Activated CD8-positive, alpha-beta memory T cell treated with anti-CD3 and anti-CD28 coated beads, Interleukin-2, amount 10 ng/mL, durations not matched to agents 7 days and 5 days (primary cell): ENCODE results near the gene SPATA31C2. TPM values are rescaled to one million over a fixed set of nuclear protein-coding genes. Genes with fewer than 3 reads are reported as not detected.
"Not testable (repeated sequence)": the region's sequence is repeated elsewhere in the genome, so short reads cannot be mapped to it uniquely, and the experiment has no call there.

ENCODE experiments used
- ATAC-seq: fragments of 150-1000 bp; cut with Tn5 transposase; one replicate; pipeline ENCODE4 v1.10.0; 2021; ENCODE audit warnings: moderate library complexity
- CTCF ChIA-PET: fragments of 350-600 bp; sonication (Branson Sonifier 250); formaldehyde crosslinking; loops from one replicate; lab custom pipeline; 2021; ENCODE audit warnings: antibody characterized with exemption; lab: Charles Lee
- DNase-seq: peaks from one replicate; pipeline ENCODE4 v3.0.0-alpha.2; 2020
- H3K27ac Mint-ChIP-seq: one replicate; pipeline ENCODE4 v1.8.0; 2021; ENCODE audit warnings: mild to moderate bottlenecking, mixed read lengths
- H3K27me3 Mint-ChIP-seq: one replicate; pipeline ENCODE4 v1.8.0; 2021; ENCODE audit warnings: mixed read lengths
- H3K36me3 Mint-ChIP-seq: one replicate; pipeline ENCODE4 v1.8.0; 2021; ENCODE audit warnings: mild to moderate bottlenecking, mixed read lengths
- H3K4me1 Mint-ChIP-seq: one replicate; pipeline ENCODE4 v1.8.0; 2021; ENCODE audit warnings: mixed read lengths
- H3K4me3 Mint-ChIP-seq: one replicate; pipeline ENCODE4 v1.8.0; 2021; ENCODE audit warnings: mild to moderate bottlenecking, moderate library complexity, mixed read lengths
- H3K9me3 Mint-ChIP-seq: one replicate; pipeline ENCODE4 v1.8.0; 2022; ENCODE audit warnings: low read depth, mixed read lengths
- total RNA-seq, 2 experiments: library from RNA; stranded (reverse); gene quantifications; one replicate each; pipeline ENCODE4 v1.2.3, GENCODE V29; 2021

SPATA31C2 gene
- total RNA-seq, 2 experiments from 2014 or later = not detected

GRCh38 chr9:88168564-88168963, 30.3 kb upstream of the SPATA31C2 start:
- Mint-ChIP-seq H3K9me3 (peaks cover 2% of the 10 kb centered on the region), H3K36me3 (no peaks in the 10 kb centered on the region), H3K27ac (no peak overlapping the region), H3K4me1 (no peaks in the 10 kb centered on the region), H3K4me3 (no peak overlapping the region), H3K27me3 (peaks cover 13% of the 10 kb centered on the region)
- CTCF ChIA-PET = no interaction called here
- ATAC-seq (no peak), DNase-seq (no peak)

- Mint-ChIP-seq H3K9me3 (peaks cover 2% of the 10 kb centered on the region), H3K36me3 (no peaks in the 10 kb centered on the region), H3K27ac (no peak overlapping the region), H3K4me1 (no peaks in the 10 kb centered on the region), H3K27me3 (peaks cover 13% of the 10 kb centered on the region), H3K4me3 (no peak overlapping the region)
- CTCF ChIA-PET = no interaction called here
- DNase-seq = no peak
- ATAC-seq = no peak
Observed at GRCh38 chr9:88166660-88167059, 28.4 kb upstream of the SPATA31C2 start.

GRCh38 chr9:88164850-88165249, 26.6 kb upstream of the SPATA31C2 start:
- peaks cover 24% of the 10 kb centered on the region for H3K27me3 Mint-ChIP-seq
- H3K36me3 Mint-ChIP-seq = no peaks in the 10 kb centered on the region
- CTCF ChIA-PET = no interaction called here
- H3K27ac Mint-ChIP-seq = no peak overlapping the region
- DNase-seq = no peak
- no peak for ATAC-seq
- H3K9me3 Mint-ChIP-seq = peaks cover 2% of the 10 kb centered on the region
- H3K4me3 Mint-ChIP-seq = no peak overlapping the region
- no peaks in the 10 kb centered on the region for H3K4me1 Mint-ChIP-seq

GRCh38 chr9:88161144-88161543, 22.9 kb upstream of the SPATA31C2 start:
- H3K36me3 Mint-ChIP-seq = no peaks in the 10 kb centered on the region
- H3K27me3 Mint-ChIP-seq = peaks cover 35% of the 10 kb centered on the region
- no peak overlapping the region for H3K27ac Mint-ChIP-seq
- no peak for DNase-seq
- ATAC-seq = no peak
- H3K4me1 Mint-ChIP-seq = no peaks in the 10 kb centered on the region
- no peak overlapping the region for H3K4me3 Mint-ChIP-seq
- H3K9me3 Mint-ChIP-seq = no peaks in the 10 kb centered on the region
- CTCF ChIA-PET = no interaction called here

- ATAC-seq = no peak
- H3K4me3 Mint-ChIP-seq = no peak overlapping the region
- no peak overlapping the region for H3K27ac Mint-ChIP-seq
- no peak for DNase-seq
- H3K4me1 Mint-ChIP-seq = no peaks in the 10 kb centered on the region
- no peaks in the 10 kb centered on the region for H3K36me3 Mint-ChIP-seq
- H3K9me3 Mint-ChIP-seq = no peaks in the 10 kb centered on the region
- H3K27me3 Mint-ChIP-seq = peaks cover 52% of the 10 kb centered on the region
- CTCF ChIA-PET = no interaction called here
Observed at GRCh38 chr9:88143957-88144625, 5.8 kb upstream of the SPATA31C2 start.

- H3K27ac Mint-ChIP-seq = no peak overlapping the region
- ATAC-seq (no peak), DNase-seq (no peak)
- no peaks in the 10 kb centered on the region for H3K4me1 Mint-ChIP-seq
- CTCF ChIA-PET = no interaction called here
- H3K36me3 Mint-ChIP-seq = no peaks in the 10 kb centered on the region
- H3K9me3 Mint-ChIP-seq = no peaks in the 10 kb centered on the region
- H3K27me3 Mint-ChIP-seq = peaks cover 48% of the 10 kb centered on the region
- no peak overlapping the region for H3K4me3 Mint-ChIP-seq
Observed at GRCh38 chr9:88143179-88143578, 4.9 kb upstream of the SPATA31C2 start.

- CTCF ChIA-PET, H3K27me3 Mint-ChIP-seq, H3K36me3 Mint-ChIP-seq, H3K4me3 Mint-ChIP-seq, ATAC-seq, H3K9me3 Mint-ChIP-seq, H3K27ac Mint-ChIP-seq, DNase-seq, H3K4me1 Mint-ChIP-seq: not testable (repeated sequence)
Observed at GRCh38 chr9:88133552-88133951, 4.7 kb downstream of the SPATA31C2 start.

- ATAC-seq, H3K4me3 Mint-ChIP-seq, CTCF ChIA-PET, H3K27ac Mint-ChIP-seq, H3K27me3 Mint-ChIP-seq, H3K9me3 Mint-ChIP-seq, H3K4me1 Mint-ChIP-seq, H3K36me3 Mint-ChIP-seq: not testable (repeated sequence)
- DNase-seq = peak; percentile 70
Observed at GRCh38 chr9:88129556-88129955, 8.7 kb downstream of the SPATA31C2 start.

- CTCF ChIA-PET, ATAC-seq, H3K27me3 Mint-ChIP-seq, H3K36me3 Mint-ChIP-seq, H3K4me1 Mint-ChIP-seq, H3K27ac Mint-ChIP-seq, H3K4me3 Mint-ChIP-seq, DNase-seq, H3K9me3 Mint-ChIP-seq: not testable (repeated sequence)
Observed at GRCh38 chr9:88127700-88128300, 10.5 kb downstream of the SPATA31C2 start.

GRCh38 chr9:88123413-88123812, 14.9 kb downstream of the SPATA31C2 start:
- H3K27ac Mint-ChIP-seq, ATAC-seq, H3K4me3 Mint-ChIP-seq, H3K27me3 Mint-ChIP-seq, H3K36me3 Mint-ChIP-seq, H3K9me3 Mint-ChIP-seq, DNase-seq, CTCF ChIA-PET, H3K4me1 Mint-ChIP-seq: not testable (repeated sequence)

- H3K27me3 Mint-ChIP-seq, ATAC-seq, CTCF ChIA-PET, H3K36me3 Mint-ChIP-seq, H3K27ac Mint-ChIP-seq, H3K9me3 Mint-ChIP-seq, DNase-seq, H3K4me3 Mint-ChIP-seq, H3K4me1 Mint-ChIP-seq: not testable (repeated sequence)
Observed at GRCh38 chr9:88118121-88118520, 20.2 kb downstream of the SPATA31C2 start.

- CTCF ChIA-PET, ATAC-seq, H3K27me3 Mint-ChIP-seq, H3K9me3 Mint-ChIP-seq, DNase-seq, H3K4me3 Mint-ChIP-seq, H3K36me3 Mint-ChIP-seq, H3K4me1 Mint-ChIP-seq, H3K27ac Mint-ChIP-seq: not testable (repeated sequence)
Observed at GRCh38 chr9:88114968-88115612, 23.2 kb downstream of the SPATA31C2 start.

GRCh38 chr9:88114283-88114967, 23.9 kb downstream of the SPATA31C2 start:
- H3K4me1 Mint-ChIP-seq, H3K4me3 Mint-ChIP-seq, H3K27ac Mint-ChIP-seq, H3K27me3 Mint-ChIP-seq, H3K36me3 Mint-ChIP-seq, DNase-seq, H3K9me3 Mint-ChIP-seq, CTCF ChIA-PET, ATAC-seq: not testable (repeated sequence)
